SK-N-SH (cell line): Measurements from ENCODE around the gene FGF8. TPM values are rescaled to one million over a fixed set of nuclear protein-coding genes. Genes with fewer than 3 reads are reported as not detected.

Experiments used
- CTCF ChIA-PET: fragments of 300-600, 350-600 bp; formaldehyde crosslinking; extraction: SDS; loops from one replicate; lab custom pipeline; 2021; lab: Yijun Ruan, JAX
- POLR2A ChIA-PET: fragments of 350-600 bp; sonication (Branson Sonifier 250); formaldehyde crosslinking; extraction: SDS; loops from one replicate; lab custom pipeline; 2020; ENCODE audit warnings: antibody characterized with exemption, inconsistent platforms; lab: Yijun Ruan, JAX
- DNase-seq: peaks from one replicate; pipeline ENCODE4 v3.0.0; 2012
- H2AFZ ChIP-seq: fragments of 200-600 bp; sonication (generic); 2 replicates; pipeline ENCODE4 v1.8.1; 2016; ENCODE audit warnings: antibody characterized with exemption, mild to moderate bottlenecking, low read depth
- H3F3A ChIP-seq: fragments of 200-600 bp; sonication (generic); replicated peaks from 2 replicates; pipeline ENCODE3; 2016; ENCODE audit warnings: antibody characterized with exemption, mild to moderate bottlenecking; ENCODE audit not compliant: insufficient read depth
- H3K27ac ChIP-seq, 2 experiments: fragments of 200-500 bp in 1 of 2; fragments of 200-600 bp in 1 of 2; sonication (Bioruptor generic) in 1 of 2; sonication (generic), shearing (Covaris generic) in 1 of 2; 2 replicates each; pipeline versions ENCODE4 v1.5.1 to v1.6.1; 2014 to 2016; ENCODE audit warnings: low read depth in 2 of 2, inconsistent platforms in 1 of 2, low read length in 1 of 2, mild to moderate bottlenecking in 1 of 2, mixed read lengths in 1 of 2
- H3K27me3 ChIP-seq: fragments of 200-600 bp; sonication (generic), shearing (Covaris generic); 2 replicates; pipeline ENCODE4 v1.6.1; 2016; ENCODE audit warnings: mixed run types; ENCODE audit not compliant: insufficient read depth
- H3K36me3 ChIP-seq, 2 experiments: fragments of 200-500 bp in 1 of 2; fragments of 200-600 bp in 1 of 2; sonication (Bioruptor generic) in 1 of 2; sonication (generic) in 1 of 2; replicated peaks in 1 of 2; 2 replicates each; pipeline versions ENCODE3 to v1.5.1; 2014 to 2016; ENCODE audit warnings: low read length in 1 of 2, mild to moderate bottlenecking in 1 of 2; ENCODE audit not compliant: insufficient read depth in 2 of 2, control insufficient read depth in 1 of 2
- H3K4me1 ChIP-seq, 2 experiments: fragments of 200-500 bp in 1 of 2; fragments of 200-600 bp in 1 of 2; sonication (Bioruptor generic) in 1 of 2; sonication (generic), shearing (Covaris generic) in 1 of 2; 2 replicates each; pipeline versions ENCODE4 v1.5.1 to v1.6.1; 2014 to 2016; ENCODE audit warnings: low read depth in 1 of 2, low read length in 1 of 2, mixed run types in 1 of 2; ENCODE audit not compliant: insufficient read depth in 2 of 2, control insufficient read depth in 1 of 2
- H3K4me2 ChIP-seq: fragments of 200-600 bp; sonication (generic), shearing (Covaris generic); 2 replicates; pipeline ENCODE4 v1.6.1; 2017; ENCODE audit warnings: mixed run types
- H3K4me3 ChIP-seq, 2 experiments: fragments of 200-500 bp in 1 of 2; fragments of 200-600 bp in 1 of 2; sonication (Bioruptor generic) in 1 of 2; sonication (generic), shearing (Covaris generic) in 1 of 2; 2 replicates each; pipeline versions ENCODE4 v1.5.1 to v1.8.1; 2014 to 2016; ENCODE audit warnings: low read depth in 2 of 2, inconsistent platforms in 1 of 2, low read length in 1 of 2, mild to moderate bottlenecking in 1 of 2, mixed read lengths in 1 of 2, moderate library complexity in 1 of 2
- H3K79me2 ChIP-seq: fragments of 200-600 bp; sonication (generic); 2 replicates; pipeline ENCODE4 v1.8.1; 2017; ENCODE audit warnings: mild to moderate bottlenecking; ENCODE audit not compliant: insufficient read depth
- H3K9ac ChIP-seq: fragments of 200-600 bp; sonication (generic); 2 replicates; pipeline ENCODE4 v1.6.1; 2017; ENCODE audit warnings: mixed run types
- H3K9me2 ChIP-seq: fragments of 200-600 bp; sonication (generic); 2 replicates; pipeline ENCODE4 v1.6.1; 2017; ENCODE audit warnings: mixed run types
- H3K9me3 ChIP-seq: fragments of 200-600 bp; sonication (generic); 2 replicates; pipeline ENCODE4 v1.6.1; 2017; ENCODE audit warnings: mixed run types, mild to moderate bottlenecking, moderate library complexity
- H4K20me1 ChIP-seq: fragments of 200-600 bp; sonication (generic); 2 replicates; pipeline ENCODE4 v1.6.1; 2017; ENCODE audit warnings: mild to moderate bottlenecking, mixed run types; ENCODE audit not compliant: insufficient read depth
- FOXJ3 ChIP-seq: sonication (generic); formaldehyde crosslinking; IDR thresholded peaks from 2 replicates; pipeline ENCODE4 v1.5.1; 2020; ENCODE audit warnings: mild to moderate bottlenecking, missing genetic modification reagents
- FOXM1 ChIP-seq: IDR thresholded peaks from 2 replicates; pipeline ENCODE4 v1.4.0; 2012; ENCODE audit warnings: low read depth, mild to moderate bottlenecking
- GATA2 ChIP-seq: sonication (generic); formaldehyde crosslinking; IDR thresholded peaks from 2 replicates; pipeline ENCODE4 v1.5.0; 2020; ENCODE audit warnings: mild to moderate bottlenecking, missing genetic modification reagents
- JUND ChIP-seq: IDR thresholded peaks from 2 replicates; pipeline ENCODE4 v1.4.0; 2012
- NRF1 ChIP-seq: IDR thresholded peaks from 2 replicates; pipeline ENCODE4 v1.6.1; 2012; ENCODE audit warnings: low read depth, mild to moderate bottlenecking, low read length
- POLR2AphosphoS5 ChIP-seq: IDR thresholded peaks from 2 replicates; pipeline ENCODE4 v1.6.1; 2012; ENCODE audit warnings: low read depth, low read length
- RCOR1 ChIP-seq: fragments of 150-350 bp; IDR thresholded peaks from 2 replicates; pipeline ENCODE4 v1.6.1; 2017; ENCODE audit warnings: antibody characterized with exemption, low read length
- RFX5 ChIP-seq: IDR thresholded peaks from 2 replicates; pipeline ENCODE4 v1.6.1; 2012; ENCODE audit warnings: mild to moderate bottlenecking, improper control_type of control experiment, low read length
- TEAD4 ChIP-seq: IDR thresholded peaks from 2 replicates; pipeline ENCODE4 v1.4.0; 2012; ENCODE audit warnings: mild to moderate bottlenecking, borderline replicate concordance; ENCODE audit not compliant: insufficient read depth
- YY1 ChIP-seq: IDR thresholded peaks from 2 replicates; pipeline ENCODE4 v1.4.0; 2012; ENCODE audit warnings: low read depth, mild to moderate bottlenecking
- WGBS: methylation state at CpG from one replicate; pipeline ENCODE4 v1.1.6; 2017; ENCODE audit warnings: low lambda C conversion rate; 5-methylcytosine and 5-hydroxymethylcytosine counted together
- polyA plus RNA-seq, 3 experiments: library from polyadenylated mRNA; depleted of rRNA; stranded (reverse); fragments of >200 nt; gene quantifications; 2 replicates each; pipeline ENCODE4 v1.2.3, GENCODE V29; 2012
- TF ChIP-seq, protein P1 (sequence below): IDR thresholded peaks from 2 replicates; pipeline ENCODE4 v1.4.0; 2012; ENCODE audit warnings: low read depth, borderline replicate concordance
- TF ChIP-seq, protein P2 (sequence below): IDR thresholded peaks from 2 replicates; pipeline ENCODE4 v1.6.1; 2012; ENCODE audit warnings: mild to moderate bottlenecking, low read depth, low read length, moderate library complexity
- TF ChIP-seq, protein P3 (sequence below): IDR thresholded peaks from 2 replicates; pipeline ENCODE4 v1.4.0; 2012; ENCODE audit warnings: low read depth, borderline replicate concordance
- TF ChIP-seq, protein P4 (sequence below): IDR thresholded peaks from 2 replicates; pipeline ENCODE4; 2012
- TF ChIP-seq, protein P5 (sequence below): fragments of 200-600 bp; sonication (generic); IDR thresholded peaks from 2 replicates; pipeline ENCODE4 v1.6.1; 2017; ENCODE audit warnings: antibody characterized with exemption, mild to moderate bottlenecking, moderate library complexity
- TF ChIP-seq, protein P6 (sequence below): IDR thresholded peaks from 2 replicates; pipeline ENCODE4 v1.4.0; 2012; ENCODE audit warnings: low read depth

The FGF8 gene
- polyA plus RNA-seq, 1 of the 3 experiments (the other 2 are of a cell fraction): not detected

DNA sequence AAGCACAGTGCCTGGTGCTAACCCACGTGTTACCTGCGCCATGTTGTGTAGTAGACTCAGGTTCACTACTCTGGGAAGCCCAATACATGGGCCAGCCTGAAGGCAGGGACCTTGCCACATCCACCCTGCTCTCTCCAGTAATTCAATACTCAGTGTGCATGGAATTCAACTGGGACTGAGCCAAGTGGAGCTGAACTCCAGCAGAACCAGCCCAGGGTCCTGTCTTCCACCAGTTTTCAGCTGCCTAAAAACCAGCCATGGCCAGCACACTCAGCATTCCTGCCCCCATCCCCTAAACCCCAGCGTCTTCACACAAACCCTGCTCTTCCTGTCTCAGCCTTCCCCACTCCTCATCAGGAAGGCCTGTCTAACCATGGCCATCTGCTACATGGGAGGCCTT, 15.4 kb downstream of the FGF8 start:
- Histone ChIP-seq H3K9me3 (no peaks in the 10 kb centered on the region), H3K9ac (no peak overlapping the region), H3K4me2 (no peak overlapping the region), H3K4me3 (no peak overlapping the region), H3F3A (no peaks in the 10 kb centered on the region), H3K79me2 (no peaks in the 10 kb centered on the region), H3K36me3 (no peaks in the 10 kb centered on the region), H4K20me1 (no peaks in the 10 kb centered on the region), H3K9me2 (no peaks in the 10 kb centered on the region), H3K4me1 (no peaks in the 10 kb centered on the region; a peak in 1 of 4 replicates), H3K27ac (no peak overlapping the region), H3K27me3 (peaks cover 6% of the 10 kb centered on the region; the same call in 1 of the 2 replicates), H2AFZ (no peak overlapping the region)
- DNase-seq: peak; percentile 9
- WGBS: 74% methylated on average over 3 of the region's 3 CpGs
- CTCF ChIA-PET: interaction anchor here (1.3 to 1.8 kb wide), 2 partner anchors 9 to 21 kb away, joined by 4 to 6 read pairs; no protein-coding TSS in a partner anchor
- TF ChIP-seq NRF1 (no peak), POLR2AphosphoS5 (no peak), FOXM1 (no peak), JUND (no peak), YY1 (no peak), GATA2 (no peak), TEAD4 (no peak), RFX5 (no peak), RCOR1 (no peak), FOXJ3 (CRISPR knock-in tag) (no peak)
- TF ChIP-seq, protein P1, sequence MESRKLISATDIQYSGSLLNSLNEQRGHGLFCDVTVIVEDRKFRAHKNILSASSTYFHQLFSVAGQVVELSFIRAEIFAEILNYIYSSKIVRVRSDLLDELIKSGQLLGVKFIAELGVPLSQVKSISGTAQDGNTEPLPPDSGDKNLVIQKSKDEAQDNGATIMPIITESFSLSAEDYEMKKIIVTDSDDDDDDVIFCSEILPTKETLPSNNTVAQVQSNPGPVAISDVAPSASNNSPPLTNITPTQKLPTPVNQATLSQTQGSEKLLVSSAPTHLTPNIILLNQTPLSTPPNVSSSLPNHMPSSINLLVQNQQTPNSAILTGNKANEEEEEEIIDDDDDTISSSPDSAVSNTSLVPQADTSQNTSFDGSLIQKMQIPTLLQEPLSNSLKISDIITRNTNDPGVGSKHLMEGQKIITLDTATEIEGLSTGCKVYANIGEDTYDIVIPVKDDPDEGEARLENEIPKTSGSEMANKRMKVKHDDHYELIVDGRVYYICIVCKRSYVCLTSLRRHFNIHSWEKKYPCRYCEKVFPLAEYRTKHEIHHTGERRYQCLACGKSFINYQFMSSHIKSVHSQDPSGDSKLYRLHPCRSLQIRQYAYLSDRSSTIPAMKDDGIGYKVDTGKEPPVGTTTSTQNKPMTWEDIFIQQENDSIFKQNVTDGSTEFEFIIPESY: no peak
- TF ChIP-seq, protein P2, sequence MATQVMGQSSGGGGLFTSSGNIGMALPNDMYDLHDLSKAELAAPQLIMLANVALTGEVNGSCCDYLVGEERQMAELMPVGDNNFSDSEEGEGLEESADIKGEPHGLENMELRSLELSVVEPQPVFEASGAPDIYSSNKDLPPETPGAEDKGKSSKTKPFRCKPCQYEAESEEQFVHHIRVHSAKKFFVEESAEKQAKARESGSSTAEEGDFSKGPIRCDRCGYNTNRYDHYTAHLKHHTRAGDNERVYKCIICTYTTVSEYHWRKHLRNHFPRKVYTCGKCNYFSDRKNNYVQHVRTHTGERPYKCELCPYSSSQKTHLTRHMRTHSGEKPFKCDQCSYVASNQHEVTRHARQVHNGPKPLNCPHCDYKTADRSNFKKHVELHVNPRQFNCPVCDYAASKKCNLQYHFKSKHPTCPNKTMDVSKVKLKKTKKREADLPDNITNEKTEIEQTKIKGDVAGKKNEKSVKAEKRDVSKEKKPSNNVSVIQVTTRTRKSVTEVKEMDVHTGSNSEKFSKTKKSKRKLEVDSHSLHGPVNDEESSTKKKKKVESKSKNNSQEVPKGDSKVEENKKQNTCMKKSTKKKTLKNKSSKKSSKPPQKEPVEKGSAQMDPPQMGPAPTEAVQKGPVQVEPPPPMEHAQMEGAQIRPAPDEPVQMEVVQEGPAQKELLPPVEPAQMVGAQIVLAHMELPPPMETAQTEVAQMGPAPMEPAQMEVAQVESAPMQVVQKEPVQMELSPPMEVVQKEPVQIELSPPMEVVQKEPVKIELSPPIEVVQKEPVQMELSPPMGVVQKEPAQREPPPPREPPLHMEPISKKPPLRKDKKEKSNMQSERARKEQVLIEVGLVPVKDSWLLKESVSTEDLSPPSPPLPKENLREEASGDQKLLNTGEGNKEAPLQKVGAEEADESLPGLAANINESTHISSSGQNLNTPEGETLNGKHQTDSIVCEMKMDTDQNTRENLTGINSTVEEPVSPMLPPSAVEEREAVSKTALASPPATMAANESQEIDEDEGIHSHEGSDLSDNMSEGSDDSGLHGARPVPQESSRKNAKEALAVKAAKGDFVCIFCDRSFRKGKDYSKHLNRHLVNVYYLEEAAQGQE: no peak
- TF ChIP-seq, protein P3, sequence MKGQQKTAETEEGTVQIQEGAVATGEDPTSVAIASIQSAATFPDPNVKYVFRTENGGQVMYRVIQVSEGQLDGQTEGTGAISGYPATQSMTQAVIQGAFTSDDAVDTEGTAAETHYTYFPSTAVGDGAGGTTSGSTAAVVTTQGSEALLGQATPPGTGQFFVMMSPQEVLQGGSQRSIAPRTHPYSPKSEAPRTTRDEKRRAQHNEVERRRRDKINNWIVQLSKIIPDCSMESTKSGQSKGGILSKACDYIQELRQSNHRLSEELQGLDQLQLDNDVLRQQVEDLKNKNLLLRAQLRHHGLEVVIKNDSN: no peak
- TF ChIP-seq, protein P4, sequence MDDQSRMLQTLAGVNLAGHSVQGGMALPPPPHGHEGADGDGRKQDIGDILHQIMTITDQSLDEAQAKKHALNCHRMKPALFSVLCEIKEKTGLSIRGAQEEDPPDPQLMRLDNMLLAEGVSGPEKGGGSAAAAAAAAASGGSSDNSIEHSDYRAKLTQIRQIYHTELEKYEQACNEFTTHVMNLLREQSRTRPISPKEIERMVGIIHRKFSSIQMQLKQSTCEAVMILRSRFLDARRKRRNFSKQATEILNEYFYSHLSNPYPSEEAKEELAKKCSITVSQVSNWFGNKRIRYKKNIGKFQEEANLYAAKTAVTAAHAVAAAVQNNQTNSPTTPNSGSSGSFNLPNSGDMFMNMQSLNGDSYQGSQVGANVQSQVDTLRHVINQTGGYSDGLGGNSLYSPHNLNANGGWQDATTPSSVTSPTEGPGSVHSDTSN: no peak
- TF ChIP-seq, protein P5, sequence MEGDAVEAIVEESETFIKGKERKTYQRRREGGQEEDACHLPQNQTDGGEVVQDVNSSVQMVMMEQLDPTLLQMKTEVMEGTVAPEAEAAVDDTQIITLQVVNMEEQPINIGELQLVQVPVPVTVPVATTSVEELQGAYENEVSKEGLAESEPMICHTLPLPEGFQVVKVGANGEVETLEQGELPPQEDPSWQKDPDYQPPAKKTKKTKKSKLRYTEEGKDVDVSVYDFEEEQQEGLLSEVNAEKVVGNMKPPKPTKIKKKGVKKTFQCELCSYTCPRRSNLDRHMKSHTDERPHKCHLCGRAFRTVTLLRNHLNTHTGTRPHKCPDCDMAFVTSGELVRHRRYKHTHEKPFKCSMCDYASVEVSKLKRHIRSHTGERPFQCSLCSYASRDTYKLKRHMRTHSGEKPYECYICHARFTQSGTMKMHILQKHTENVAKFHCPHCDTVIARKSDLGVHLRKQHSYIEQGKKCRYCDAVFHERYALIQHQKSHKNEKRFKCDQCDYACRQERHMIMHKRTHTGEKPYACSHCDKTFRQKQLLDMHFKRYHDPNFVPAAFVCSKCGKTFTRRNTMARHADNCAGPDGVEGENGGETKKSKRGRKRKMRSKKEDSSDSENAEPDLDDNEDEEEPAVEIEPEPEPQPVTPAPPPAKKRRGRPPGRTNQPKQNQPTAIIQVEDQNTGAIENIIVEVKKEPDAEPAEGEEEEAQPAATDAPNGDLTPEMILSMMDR: no peak
- TF ChIP-seq, protein P6, sequence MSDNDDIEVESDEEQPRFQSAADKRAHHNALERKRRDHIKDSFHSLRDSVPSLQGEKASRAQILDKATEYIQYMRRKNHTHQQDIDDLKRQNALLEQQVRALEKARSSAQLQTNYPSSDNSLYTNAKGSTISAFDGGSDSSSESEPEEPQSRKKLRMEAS: no peak
- POLR2A ChIA-PET: no interaction called here
